HG03521 (cell line): ENCODE measurements around the gene SH3BGRL.
"Not testable (repeated sequence)": the region's sequence is repeated elsewhere in the genome, so short reads cannot be mapped to it uniquely, and the experiment has no call there.

Source experiments
- ATAC-seq: cut with Tn5 transposase; IDR thresholded peaks from one replicate; pipeline ENCODE4 v1.9.1; 2021; ENCODE audit warnings: mild to moderate bottlenecking, moderate library complexity; ENCODE audit not compliant: unreplicated experiment

Gene SH3BGRL

DNA sequence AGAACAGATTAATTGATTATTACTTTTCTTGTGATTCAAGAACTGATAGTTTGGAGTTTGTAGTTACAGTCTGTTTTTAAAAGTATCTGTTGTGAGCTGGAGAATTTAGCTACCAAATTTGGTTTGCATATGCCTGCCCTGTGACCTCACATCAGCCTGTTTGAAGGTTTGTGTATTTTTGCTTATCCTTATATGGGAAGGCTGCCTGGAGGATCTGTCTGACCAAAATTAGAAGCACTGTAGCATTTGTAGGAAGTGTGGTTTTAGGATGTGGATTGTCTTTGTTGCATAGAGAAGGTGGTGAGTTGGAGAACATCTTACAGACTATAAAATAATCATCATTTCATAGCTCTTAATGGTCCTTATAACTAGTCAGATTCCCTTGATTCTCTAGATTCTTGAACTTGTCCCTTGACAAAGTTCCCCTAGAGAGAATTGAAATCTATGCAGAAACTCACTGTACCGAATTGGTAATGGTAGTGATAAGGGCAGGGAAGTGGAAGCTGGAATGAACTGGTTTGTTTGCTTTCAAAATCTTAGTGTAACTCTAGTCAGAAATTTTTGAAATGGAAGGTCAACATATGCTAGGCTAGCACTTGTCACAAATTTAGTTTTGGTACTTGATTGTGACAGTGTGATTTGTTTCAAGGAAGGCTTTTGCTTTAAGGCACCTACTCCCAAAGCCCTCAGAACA, 57.3 kb downstream of the SH3BGRL start:
- ATAC-seq = no peak

DNA sequence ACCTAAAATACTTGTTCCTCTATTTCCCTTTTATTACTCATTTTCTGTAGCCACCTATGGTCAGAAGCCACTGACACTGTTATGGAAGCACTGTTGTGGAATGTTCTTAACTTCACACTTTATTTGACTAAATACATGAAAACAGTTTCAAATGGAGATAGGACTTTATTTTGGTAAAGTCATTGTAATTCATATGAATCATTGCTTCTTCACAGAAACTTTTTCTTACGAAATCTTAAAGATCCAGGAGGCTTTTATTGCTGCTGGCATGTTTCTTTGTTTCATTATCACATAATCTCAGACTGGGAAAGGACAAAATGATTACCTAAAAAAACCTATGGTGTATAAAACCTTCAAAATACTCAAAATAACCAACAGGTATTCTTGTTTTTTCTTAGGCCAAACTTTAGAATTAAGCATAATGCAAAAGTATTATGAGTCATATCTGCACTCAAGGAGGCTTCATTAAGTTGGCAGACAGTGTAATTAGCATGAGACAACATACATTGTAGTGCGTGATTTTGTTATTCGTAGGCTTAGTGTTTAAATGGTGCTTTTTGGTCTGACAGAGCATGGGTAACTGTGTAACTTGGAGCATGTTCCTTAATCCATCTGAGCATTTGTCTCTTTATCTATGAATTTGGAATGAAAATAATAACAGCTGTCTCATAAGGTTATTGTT, 58.0 kb downstream of the SH3BGRL start:
- ATAC-seq = no peak

DNA sequence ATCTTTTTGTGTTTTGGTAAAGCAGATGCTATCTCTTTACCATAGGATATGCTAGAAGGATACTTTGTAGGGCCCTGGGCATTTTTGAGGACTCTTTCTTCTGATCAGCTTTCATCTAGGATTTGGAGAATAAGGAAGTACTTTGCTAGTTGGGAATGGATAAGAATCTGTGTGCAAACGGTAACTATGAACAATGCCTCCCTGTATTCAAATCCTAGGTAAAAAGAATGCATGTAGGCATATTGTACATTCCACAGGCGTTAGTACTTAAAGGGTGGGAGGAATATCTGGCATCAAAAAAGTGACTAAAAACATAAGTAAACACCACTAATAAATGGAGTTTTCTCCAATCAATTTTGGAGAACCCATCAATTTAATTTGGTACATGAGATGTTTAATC, 59.7 kb downstream of the SH3BGRL start:
- no peak for ATAC-seq

DNA sequence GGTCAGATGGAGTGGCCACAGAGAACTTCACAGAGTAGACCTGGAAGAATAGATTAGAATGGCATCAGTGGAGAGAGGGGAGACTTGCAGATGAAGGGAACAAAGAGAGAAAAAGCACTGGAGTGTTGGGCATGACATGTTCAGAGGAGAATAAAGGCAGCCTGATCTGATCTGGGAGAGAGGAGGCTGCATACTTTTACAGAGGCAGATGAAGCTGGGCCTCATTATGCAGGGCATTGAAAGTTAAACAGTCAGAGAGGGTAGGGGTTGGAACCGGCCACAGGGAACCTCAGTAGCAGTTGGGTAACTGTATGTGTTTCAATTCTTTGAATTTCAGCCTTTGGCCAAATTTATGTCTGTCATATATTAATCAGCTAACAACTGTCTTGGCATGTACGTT, 61.2 kb downstream of the SH3BGRL start:
- ATAC-seq = no peak

DNA sequence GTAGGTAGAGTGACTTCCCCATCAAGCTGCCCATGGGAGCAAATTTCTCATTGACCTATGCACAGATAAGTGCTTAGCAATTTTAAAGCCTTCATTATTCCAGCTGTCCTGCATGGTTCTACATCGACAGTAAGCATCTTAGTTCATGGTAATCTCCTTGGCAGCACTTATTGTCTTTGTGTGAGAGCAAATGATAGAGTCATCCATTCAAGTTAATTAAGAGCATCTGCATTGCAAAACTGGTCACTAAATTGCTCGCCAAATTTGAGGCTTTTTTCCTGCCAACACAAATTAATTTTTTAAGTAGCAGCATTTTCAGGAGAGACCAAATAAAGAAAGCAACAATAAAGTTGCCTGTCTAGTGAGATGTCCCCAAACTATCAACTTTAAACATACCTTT, 76.7 kb downstream of the SH3BGRL start:
- ATAC-seq = no peak

DNA sequence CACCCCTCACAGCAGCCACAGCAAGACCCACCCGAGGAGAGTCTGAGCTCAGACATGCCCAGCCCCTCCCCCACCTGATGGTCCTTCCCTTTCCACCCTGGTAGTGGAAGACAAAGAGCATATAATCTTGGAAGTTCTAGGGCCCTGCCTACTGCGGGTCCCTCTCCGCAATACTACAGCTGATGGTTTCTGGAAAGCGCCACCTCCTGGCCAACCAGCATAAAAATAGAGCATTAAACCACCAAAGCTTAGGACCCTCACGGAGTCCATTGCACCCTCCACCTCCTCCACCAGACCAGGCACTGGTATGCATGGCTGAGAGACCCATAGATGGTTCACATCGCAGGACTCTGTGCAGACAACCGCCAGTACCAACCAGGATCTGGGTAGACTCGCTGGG, 78.2 kb downstream of the SH3BGRL start:
- no peak for ATAC-seq

DNA sequence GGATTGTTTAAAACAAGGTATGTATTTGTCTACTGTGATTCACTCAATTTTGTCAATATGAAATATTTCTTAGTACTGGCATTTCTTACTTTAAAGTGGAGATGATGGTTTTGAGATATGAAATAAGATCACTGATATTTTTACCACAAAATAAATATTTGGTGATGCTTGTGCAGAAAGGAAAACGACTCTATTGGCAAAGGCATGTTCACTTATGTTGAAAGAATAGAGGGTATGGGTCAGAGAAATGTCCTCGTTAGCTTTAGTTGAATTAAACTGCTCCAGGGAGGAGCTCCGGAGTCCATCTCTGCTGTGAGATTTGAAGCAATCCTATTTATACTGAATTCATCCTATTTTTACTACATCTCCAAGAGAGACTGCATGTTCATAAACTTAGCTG, 84.2 kb downstream of the SH3BGRL start:
- ATAC-seq = no peak

DNA sequence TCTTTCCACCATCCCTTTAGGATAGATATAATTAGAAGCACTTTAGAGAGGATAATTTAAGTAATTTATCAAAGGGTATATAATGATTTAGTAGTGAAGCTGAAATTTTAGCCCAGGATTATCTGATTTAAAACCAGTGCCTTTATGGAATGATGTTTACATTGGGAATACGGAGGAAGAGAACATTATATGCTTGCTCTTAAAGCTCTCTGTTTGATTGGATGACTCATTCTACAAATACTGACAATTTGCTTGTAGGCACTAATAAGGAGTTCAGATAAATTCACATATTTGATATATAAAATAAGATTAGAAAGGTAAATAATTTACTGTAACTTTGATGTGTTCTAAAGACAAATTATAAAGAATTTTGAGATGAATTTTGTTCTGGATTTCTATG, 84.7 kb downstream of the SH3BGRL start:
- ATAC-seq = no peak

DNA sequence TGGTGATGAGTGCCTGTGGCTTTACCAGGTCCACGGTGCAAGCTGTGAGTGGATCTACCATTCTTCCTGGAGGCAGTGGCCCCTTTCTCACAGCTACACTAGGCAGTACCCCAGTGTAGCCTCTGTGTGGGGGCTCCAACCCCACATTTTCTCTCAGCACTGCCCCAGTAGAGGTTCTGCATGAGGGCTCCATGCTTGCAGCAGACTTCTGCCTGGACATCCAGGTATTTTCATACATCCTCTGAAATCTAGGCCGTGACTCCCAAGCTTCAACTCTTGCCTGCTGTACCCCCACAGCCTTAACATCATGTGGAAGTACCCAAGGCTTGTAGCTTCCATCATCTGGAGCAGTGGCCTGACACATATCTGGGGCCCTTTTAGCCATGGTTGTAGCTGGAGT, 90.1 kb downstream of the SH3BGRL start:
- no peak for ATAC-seq

DNA sequence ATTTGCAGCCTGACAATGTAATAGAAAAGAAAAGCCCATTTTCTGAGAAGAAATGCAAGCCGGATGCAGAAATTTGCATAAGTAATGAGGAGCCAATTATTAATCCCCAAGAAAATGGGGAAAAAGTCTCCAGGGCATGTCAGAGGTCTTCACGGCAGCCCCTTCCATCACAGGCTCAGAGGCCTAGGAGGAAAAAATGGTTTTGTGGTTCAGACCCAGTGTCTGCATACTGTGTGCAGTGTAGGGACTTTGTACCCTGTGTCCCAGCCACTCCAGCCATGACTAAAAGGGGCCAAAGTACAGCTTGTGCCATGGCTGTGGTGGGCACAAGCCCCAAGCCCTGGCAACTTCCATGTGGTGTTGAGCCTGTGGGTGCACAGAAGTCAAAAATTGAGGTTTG, 92.2 kb downstream of the SH3BGRL start:
- no peak for ATAC-seq

DNA sequence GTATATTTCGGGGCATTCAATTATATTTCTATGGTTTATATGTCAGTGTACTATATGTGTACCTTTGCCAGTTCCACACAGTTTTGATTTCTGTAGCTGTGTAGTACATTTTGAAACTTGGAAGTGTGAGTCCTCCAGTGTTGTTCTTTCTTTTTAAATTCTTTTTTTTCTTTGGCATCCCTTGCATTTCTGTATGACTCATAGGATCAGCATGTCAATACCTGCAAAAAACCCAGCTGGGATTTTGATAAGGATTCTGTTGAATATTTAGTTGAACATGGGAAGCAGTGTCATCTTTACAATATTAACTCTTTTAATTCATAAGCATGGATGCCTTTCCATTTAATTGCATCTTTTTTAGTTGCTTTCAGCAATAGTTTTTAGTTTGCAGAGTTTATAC, 100.0 kb downstream of the SH3BGRL start:
- no peak for ATAC-seq

DNA sequence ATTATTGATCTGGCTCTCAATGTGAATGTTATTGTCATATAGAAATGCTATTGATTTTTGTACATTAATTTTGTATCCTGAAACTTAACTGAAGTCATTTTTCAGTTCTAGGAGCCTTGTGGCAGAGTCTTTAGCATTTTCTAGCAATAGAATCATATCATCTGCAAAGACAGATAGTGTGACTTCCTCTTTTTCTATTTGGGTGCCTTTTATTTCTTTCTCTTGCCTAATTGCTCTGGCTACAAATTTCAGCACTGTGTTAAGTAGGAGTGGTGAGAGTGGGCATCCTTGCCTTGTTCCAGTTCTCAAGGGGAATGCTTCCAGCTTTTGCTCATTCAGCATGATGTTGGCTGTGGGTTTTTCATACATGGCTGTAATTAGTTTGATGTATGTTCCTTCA, 102.7 kb downstream of the SH3BGRL start:
- no peak for ATAC-seq

DNA sequence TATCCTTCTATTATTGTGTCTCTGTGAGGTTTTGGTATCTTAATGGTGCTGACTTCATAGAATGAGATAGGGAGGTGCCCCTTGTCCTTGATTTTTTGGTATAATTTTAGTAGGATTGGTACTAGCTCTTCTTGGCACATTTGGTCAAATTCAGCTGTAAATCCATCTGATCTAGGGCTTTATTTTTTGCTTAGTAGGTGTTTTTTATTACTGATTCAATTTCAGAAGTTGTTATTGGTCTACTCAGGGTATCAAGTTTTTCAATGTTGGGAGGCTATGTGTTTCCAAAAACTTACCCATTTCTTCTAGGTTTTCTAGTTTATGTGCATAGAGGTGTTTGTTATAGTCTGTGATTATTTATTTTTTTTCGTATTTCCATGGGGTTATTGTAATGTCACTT, 103.3 kb downstream of the SH3BGRL start:
- ATAC-seq = no peak

DNA sequence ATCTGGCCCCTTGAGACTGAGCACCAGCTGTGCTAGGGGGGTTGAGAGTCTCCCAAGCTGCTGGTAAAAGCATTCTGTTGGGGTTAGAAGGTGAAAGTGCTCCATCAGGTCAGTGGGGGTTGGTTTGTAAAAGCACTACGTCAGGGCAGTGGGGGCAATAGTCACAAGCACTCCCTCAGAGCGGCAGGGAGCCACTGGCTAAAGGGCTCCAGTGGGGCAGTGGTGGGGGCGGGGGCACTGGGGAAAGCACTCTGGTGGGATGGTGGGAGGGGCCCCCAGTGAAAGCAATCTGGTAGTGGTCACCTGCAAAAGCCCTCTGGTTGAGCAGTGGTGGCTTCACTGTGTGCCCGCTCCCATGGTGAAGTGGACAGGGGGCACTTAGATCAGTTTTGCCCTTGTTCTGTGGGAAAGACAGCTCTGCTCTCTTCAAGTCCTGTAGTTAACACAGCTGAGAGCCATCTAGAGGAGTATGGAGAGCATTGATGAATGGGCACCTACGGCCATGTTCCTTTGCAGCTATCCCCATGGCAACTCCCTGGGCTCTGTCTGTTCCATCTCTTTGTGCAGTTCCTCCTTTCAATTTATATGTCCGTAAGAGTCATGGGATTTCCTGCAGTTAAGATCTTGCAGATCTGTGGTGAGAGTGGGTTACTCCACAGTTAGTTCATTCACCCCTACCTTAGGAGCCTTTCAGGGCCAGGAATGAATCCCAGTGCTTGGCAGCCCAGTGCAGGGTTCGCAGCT, 106.4 kb downstream of the SH3BGRL start:
- no peak for ATAC-seq

DNA sequence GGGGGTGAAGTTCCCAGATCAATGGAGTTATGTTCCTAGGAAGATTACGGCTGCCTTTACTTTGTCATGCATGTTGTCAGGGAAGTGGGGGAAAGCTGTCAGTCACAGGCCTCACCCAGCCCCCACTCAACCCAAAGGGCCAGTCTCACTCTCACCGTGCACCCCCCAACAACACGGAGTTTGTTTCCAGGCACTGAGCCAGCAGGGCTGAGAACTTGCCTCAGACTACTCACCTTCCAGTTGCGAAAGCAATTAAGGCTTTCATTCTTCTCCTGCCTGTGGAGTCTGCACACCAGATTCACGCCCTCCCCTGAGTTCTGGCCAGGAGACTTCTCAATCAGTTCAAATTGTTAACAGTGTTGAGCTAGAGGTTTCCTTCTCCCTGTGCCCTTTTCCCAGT, 114.3 kb downstream of the SH3BGRL start:
- ATAC-seq = no peak

DNA sequence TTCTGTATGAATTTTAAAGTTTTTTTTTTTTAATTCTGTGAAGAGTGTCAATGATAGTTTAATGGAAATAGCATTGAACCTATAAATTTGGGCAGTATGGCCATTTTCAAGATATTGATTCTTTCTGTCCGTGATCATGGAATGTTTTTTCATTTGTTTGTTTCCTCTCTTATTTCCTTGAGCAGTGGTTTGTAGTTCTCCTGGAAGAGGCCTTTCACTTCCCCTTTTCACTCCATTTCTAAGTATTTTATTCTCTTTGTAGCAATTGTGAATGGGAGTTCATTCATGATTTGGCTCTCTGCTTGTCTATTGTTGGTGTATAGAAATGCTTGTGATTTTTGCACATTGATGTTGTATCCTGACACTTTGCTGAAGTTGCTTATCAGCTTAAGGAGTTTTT, 129.8 kb downstream of the SH3BGRL start:
- not testable (repeated sequence) for ATAC-seq

DNA sequence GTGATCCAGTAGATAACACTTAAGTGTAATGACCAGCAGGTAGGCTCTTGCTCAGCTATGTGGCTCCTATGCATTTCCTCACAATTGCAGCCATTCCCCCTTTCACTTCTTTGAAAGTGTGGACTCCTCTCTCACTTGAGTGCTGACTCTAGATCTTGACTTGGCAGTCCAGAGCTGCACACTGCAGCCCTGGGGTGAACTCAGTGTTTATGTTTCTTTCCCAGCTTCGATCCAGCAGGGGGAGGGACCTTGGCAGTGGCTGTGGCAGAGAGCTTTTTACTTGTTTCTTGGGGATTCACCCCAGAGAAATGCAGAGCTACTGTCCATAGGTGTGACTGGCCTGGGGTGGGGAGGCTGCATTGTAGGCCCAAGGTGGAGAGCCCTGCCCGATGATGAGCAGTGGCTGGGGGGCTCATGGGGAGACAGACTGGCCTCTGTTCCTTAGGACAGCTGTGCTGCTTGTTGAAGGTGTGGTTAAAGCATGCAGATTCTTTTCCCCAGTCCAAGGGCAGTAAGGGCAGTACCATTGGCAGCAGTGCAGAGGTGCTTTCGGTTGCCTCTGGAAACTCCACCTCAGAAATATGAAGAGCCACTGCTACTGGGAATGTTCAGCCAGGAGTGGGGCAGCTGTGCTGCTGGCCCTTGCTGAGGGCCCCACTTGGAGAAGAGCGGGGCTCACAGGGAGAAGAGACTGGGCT, 134.7 kb downstream of the SH3BGRL start:
- ATAC-seq = no peak

DNA sequence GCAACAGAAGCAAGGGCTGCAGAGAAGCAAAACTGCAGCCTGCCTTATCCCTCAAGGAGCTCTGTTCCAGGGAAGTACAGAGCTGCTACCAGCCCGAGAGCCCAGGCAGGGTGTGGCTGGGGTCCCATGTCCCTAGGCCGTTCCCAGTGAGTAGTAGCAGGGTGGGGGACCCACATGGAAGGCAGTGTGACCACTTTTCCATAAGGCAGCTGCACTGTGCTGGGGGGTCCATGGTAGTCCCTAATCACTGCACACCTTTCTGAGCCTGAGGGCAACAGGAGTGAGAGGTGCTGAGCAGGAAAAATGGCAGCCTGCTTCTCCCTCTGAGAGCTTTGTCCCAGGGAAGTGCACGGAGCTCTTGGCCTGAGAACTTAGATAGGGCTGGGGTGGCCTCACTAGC, 135.9 kb downstream of the SH3BGRL start:
- ATAC-seq = no peak

DNA sequence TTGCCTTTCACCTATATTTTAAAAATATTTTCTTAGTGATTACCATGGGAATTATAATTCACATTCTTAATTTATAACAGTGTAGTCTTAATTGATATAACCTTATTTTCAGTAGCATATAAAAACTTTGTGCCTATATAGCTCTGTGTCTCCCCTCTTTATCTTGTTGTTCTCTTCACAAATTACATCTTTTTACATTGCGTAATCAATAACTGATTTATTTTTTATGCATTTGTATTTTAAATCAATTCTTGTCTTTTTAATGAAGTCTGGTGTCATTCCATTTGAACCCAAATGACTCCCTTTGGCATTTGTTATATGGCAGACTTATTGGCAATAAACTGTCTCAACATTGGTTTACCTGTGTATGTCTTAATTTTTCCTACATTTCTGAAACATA, 137.0 kb downstream of the SH3BGRL start:
- ATAC-seq = no peak

DNA sequence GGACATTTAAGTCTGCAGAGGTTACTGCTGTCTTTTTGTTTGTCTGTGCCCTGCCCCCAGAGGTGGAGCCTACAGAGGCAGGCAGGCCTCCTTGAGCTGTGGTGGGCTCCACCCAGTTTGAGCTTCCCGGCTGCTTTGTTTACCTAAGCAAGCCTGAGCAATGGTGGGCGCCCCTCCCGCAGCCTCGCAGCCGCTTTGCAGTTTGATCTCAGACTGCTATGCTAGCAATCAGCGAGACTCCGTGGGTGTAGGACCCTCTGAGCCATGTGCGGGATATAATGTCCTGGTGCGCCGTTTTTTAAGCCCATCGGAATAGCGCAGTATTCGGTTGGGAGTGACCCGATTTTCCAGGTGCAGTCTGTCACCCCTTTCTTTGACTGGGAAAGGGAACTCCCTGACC, 143.4 kb downstream of the SH3BGRL start:
- ATAC-seq = not testable (repeated sequence)
